ENCODE data around the gene LRRK1.

Gene LRRK1

DNA sequence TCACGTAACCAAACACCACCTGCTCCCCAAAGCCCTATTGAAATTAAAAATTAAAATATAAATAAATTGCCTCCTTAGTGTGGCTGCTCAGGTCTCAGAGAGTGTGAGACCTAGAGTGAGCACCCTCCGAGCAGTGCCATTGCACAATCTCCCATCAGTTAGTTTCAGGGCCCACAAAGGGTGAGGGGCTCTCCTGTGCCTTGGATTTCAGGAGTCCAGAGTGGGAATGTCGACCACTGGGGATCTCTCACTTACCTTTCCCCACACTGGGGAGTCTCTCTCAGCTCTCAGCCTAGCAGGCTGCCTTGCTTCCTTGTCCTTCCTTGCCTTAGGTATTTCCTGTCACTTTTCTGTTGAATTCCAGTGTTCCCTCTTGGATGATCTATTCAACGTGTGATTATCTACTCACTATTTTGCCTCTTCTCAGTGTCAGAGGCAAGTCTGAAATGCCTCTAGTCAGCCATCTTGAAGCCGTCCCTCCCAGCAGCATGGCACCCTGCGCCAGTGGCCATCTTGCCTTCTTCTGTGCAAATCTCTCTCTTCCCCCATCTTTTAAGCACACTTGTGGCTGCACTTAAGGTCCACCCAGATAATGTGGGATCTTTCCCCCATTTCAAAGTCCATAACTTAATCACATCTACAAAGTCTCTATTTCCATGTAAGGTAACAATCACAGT lies 119.3 kb downstream of the LRRK1 start:
- TF ChIP-seq TAF1 (IDR thresholded peaks at IDR 0.05; ENCODE audit: borderline replicate concordance, insufficient read depth, low read length), result no peak

- no peak for TF ChIP-seq FOXP2 (optimal IDR thresholded peaks at IDR 0.05; ENCODE audit: borderline replicate concordance, extremely low read depth, extremely low read length, insufficient read depth)
- TF ChIP-seq POLR2AphosphoS5 (IDR thresholded peaks at IDR 0.05; ENCODE audit: low read depth, low read length), result no peak
- TF ChIP-seq, protein P1, sequence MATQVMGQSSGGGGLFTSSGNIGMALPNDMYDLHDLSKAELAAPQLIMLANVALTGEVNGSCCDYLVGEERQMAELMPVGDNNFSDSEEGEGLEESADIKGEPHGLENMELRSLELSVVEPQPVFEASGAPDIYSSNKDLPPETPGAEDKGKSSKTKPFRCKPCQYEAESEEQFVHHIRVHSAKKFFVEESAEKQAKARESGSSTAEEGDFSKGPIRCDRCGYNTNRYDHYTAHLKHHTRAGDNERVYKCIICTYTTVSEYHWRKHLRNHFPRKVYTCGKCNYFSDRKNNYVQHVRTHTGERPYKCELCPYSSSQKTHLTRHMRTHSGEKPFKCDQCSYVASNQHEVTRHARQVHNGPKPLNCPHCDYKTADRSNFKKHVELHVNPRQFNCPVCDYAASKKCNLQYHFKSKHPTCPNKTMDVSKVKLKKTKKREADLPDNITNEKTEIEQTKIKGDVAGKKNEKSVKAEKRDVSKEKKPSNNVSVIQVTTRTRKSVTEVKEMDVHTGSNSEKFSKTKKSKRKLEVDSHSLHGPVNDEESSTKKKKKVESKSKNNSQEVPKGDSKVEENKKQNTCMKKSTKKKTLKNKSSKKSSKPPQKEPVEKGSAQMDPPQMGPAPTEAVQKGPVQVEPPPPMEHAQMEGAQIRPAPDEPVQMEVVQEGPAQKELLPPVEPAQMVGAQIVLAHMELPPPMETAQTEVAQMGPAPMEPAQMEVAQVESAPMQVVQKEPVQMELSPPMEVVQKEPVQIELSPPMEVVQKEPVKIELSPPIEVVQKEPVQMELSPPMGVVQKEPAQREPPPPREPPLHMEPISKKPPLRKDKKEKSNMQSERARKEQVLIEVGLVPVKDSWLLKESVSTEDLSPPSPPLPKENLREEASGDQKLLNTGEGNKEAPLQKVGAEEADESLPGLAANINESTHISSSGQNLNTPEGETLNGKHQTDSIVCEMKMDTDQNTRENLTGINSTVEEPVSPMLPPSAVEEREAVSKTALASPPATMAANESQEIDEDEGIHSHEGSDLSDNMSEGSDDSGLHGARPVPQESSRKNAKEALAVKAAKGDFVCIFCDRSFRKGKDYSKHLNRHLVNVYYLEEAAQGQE (IDR thresholded peaks at IDR 0.05; ENCODE audit: insufficient read depth in 1 of 2, low read depth in 2 of 2, low read length in 2 of 2), result no peak
- TF ChIP-seq TAF1 (IDR thresholded peaks at IDR 0.05; ENCODE audit: borderline replicate concordance, insufficient read depth, low read length), result no peak
These were observed 120.3 kb downstream of the LRRK1 start for GRCh38 chr15:101039461-101039860.

DNA sequence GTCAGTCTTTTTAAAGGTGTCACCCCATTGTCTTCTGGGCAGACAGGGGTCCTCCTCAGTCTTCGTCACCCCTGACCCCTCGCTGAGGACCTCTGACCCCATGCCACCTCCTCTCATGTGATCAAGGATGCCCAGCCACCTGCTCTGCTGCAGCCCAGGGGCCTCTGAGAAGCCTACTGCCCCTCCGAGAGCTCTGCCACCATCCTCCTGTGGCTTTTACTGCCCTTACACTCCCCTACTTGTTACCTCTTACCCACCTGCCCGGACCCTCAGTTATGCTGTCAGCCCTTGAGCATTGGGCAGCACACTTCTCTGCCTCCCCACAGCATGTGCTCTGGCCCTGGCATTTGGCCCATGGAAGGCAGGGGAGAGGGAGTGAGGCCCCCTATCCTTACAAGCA lies 123.2 kb downstream of the LRRK1 start:
- TF ChIP-seq POLR2AphosphoS5 (IDR thresholded peaks at IDR 0.05; ENCODE audit: low read depth, low read length), result no peak
- TF ChIP-seq TAF1 (IDR thresholded peaks at IDR 0.05; ENCODE audit: borderline replicate concordance, insufficient read depth, low read length), result no peak
- no peak for TF ChIP-seq FOXP2 (optimal IDR thresholded peaks at IDR 0.05; ENCODE audit: borderline replicate concordance, extremely low read depth, extremely low read length, insufficient read depth)
- TF ChIP-seq SIN3A (IDR thresholded peaks at IDR 0.05; ENCODE audit: borderline replicate concordance, insufficient read depth, low read length), result no peak
- TF ChIP-seq, protein P1 (IDR thresholded peaks at IDR 0.05; ENCODE audit: insufficient read depth in 1 of 2, low read depth in 2 of 2, low read length in 2 of 2), result no peak

DNA sequence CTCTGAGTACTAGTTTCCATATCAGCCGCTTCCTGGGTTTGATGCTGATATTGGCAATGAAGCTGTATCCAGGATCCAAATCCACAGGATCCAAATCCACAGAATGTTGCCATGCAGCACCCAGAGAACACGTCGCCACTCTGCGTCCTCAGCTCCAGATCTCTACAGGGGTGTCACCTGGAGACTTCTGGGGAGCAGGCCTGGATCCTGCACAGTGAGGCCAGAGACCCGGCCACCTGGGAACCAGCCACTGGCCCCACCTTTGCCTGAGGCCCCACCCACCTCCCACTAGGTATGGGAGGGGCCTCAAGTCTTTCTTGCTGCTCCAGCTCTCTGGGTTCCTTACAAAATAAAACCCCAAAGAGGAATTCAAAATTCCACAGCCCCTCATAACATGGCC lies 123.9 kb downstream of the LRRK1 start:
- TF ChIP-seq, protein P1 (IDR thresholded peaks at IDR 0.05; ENCODE audit: insufficient read depth in 1 of 2, low read depth in 2 of 2, low read length in 2 of 2), result no peak
- TF ChIP-seq SIN3A (IDR thresholded peaks at IDR 0.05; ENCODE audit: borderline replicate concordance, insufficient read depth, low read length) (no peak), TAF1 (IDR thresholded peaks at IDR 0.05; ENCODE audit: borderline replicate concordance, insufficient read depth, low read length) (no peak), FOXP2 (optimal IDR thresholded peaks at IDR 0.05; ENCODE audit: borderline replicate concordance, extremely low read depth, extremely low read length, insufficient read depth) (no peak), POLR2AphosphoS5 (IDR thresholded peaks at IDR 0.05; ENCODE audit: low read depth, low read length) (no peak)

- TF ChIP-seq SIN3A (IDR thresholded peaks at IDR 0.05; ENCODE audit: borderline replicate concordance, insufficient read depth, low read length) (no peak), FOXP2 (optimal IDR thresholded peaks at IDR 0.05; ENCODE audit: borderline replicate concordance, extremely low read depth, extremely low read length, insufficient read depth) (no peak), TAF1 (IDR thresholded peaks at IDR 0.05; ENCODE audit: borderline replicate concordance, insufficient read depth, low read length) (no peak), POLR2AphosphoS5 (IDR thresholded peaks at IDR 0.05; ENCODE audit: low read depth, low read length) (no peak)
- TF ChIP-seq, protein P1 (IDR thresholded peaks at IDR 0.05; ENCODE audit: insufficient read depth in 1 of 2, low read depth in 2 of 2, low read length in 2 of 2), result no peak
These were observed 124.9 kb downstream of the LRRK1 start for GRCh38 chr15:101043911-101044624.
